Right hindlimb (tissue), 1 donor: ENCODE results near the gene ALG6.
"Not testable (repeated sequence)": the region's sequence is repeated elsewhere in the genome, so short reads cannot be mapped to it uniquely, and the experiment has no call there.

Source experiments
- DNase-seq: peaks from one replicate; pipeline ENCODE4 v3.0.0-alpha.2; 2018

ALG6 gene

DNA sequence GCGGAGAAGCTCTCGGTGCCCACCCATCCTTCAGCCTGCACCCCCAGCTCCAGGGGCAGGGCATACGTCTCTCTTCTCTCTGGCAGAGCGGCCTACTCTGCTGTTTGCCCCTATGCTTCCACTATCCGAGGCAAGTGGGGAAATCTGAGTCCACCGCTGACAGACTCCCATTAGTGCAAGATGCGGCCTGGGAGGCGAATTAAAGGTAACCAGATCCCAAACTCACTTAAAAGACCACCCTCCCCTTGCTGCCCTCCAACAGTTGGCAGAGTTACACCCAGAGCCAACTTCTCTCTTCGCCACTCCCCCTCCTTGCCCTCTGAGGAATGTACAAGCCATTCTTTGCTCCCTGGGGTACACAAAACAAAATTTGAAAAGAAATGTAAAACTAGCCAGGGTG, 38.6 kb upstream of the ALG6 start:
- no peak for DNase-seq

- DNase-seq = no peak
These were observed 37.7 kb upstream of the ALG6 start for GRCh38 chr1:63329621-63330330.

GRCh38 chr1:63330331-63330916, 37.0 kb upstream of the ALG6 start:
- DNase-seq = peak; percentile 22

DNA sequence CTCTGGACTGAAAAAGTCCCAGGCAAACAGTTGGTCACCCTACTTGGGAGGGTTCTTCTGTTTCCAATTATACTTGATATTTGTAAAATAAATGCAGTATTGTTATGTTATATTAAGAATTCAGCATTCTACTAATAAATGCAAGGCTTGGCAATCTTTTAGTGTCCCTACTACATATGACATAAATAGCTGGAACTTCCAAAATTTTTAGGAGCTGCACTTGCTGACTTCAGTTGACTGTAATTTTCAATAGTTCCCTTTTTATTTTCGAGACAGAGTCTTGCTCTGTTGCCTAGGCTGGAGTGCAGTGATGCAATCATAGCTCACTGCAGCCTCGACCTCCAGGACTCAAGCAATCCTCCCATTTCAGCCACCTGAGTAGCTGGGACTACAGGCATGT, 25.0 kb upstream of the ALG6 start:
- no peak for DNase-seq

- no peak for DNase-seq
These were observed 23.5 kb upstream of the ALG6 start for GRCh38 chr1:63343922-63344321.

DNA sequence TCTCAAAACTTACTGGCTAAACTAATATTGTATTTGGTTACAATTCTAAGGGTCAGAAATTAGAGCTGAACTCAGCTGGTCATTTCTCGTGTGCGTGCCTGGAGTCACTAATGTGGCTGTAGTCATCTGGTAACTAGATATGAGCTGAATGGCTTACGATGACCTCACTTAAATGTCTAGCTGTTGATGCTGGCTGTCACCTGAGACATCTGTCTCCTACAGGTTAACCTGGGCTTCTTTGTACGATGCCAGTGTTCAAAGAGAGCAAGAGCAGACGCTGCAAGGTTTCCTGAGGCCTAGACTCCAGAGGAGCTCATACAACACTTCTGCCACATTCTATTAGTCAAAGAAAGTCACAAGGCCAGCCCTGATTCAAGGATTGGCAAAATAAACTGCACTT, 17.1 kb upstream of the ALG6 start:
- no peak for DNase-seq

- DNase-seq = no peak
These were observed 14.7 kb upstream of the ALG6 start for GRCh38 chr1:63352736-63353135.

- not testable (repeated sequence) for DNase-seq
These were observed 11.2 kb upstream of the ALG6 start for GRCh38 chr1:63356234-63356633.

GRCh38 chr1:63359561-63359960, 7.9 kb upstream of the ALG6 start:
- no peak for DNase-seq

- no peak for DNase-seq
These were observed 5.4 kb upstream of the ALG6 start for GRCh38 chr1:63362073-63362472.

GRCh38 chr1:63362578-63362977, 4.8 kb upstream of the ALG6 start:
- no peak for DNase-seq

- DNase-seq = no peak
These were observed 4.4 kb upstream of the ALG6 start for GRCh38 chr1:63363014-63363413.

GRCh38 chr1:63366908-63367214, 566 bp upstream of the ALG6 start:
- DNase-seq = no peak

DNA sequence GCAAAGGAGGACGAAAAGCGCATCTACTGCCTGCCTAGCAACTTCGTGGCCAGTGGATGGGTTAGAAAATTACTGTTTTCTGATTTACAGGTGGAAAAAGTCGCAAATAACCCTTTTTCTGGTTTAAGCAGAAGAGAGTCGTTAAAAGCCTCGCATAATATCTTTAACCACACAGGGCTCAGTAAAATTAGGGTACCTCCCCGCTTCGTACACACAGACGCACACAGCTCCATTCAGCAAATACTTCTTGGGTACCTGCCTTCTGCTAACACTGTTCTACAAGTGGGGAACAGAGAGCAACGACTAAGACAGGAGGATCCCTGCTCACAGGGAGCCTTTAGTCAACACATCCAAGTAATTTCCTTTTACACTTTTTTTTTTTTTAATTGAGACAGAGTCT, 704 bp downstream of the ALG6 start:
- no peak for DNase-seq

GRCh38 chr1:63379583-63379982, 12.2 kb downstream of the ALG6 start:
- no peak for DNase-seq

DNA sequence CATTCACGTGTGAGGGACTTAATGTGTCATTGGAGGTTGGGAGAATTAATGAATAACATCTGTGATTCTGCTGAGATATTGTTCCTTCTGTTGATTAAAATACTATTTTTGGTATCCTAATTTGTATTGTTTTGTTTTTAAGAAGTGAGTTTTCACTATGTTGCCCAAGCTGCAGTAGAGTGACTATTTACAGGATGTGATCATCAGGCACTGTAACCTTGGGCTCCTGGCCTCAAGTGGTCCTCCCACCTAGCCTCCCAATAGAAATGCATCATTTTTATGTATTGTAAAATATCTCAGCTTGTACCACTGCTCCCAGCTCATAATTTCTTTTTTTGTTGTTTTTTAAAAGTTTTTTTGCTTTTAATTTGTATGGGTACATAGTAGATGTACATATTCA, 14.3 kb downstream of the ALG6 start:
- no peak for DNase-seq

DNA sequence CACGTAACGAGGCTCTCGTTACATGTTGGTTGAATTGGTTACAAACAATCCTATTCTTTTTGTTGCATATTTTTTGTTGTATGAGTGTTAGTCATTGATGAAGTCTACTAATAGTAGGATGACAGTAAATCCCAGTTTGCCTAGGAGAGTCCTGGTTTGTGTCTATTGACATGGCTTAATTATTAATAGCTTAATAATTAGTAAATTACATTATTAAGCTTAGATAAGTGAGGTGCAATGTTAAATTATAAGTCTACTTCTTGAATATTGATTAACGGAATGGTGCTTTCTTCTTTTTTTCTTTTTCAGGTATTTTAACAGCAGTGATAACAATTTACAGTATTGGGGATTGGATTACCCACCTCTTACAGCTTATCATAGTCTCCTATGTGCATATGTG, 34.5 kb downstream of the ALG6 start:
- DNase-seq = no peak

DNA sequence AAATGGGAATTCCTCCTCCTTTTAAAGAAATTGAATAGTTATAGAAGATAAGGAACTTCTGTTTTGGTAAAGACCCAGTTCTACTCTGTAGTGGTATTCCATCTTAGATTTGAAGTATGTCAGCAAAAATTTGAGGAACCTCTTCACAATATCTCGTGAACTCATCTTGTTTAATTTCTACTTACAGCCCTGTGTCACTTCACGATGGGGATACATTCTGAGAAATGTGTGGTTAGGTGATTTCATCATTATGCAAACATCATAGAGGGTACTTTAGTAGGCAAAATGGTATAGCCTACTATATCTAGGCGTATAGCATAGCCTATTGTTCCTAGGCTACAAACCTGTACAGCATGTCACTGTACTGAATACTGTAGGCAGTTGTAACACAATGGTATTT, 36.0 kb downstream of the ALG6 start:
- no peak for DNase-seq

DNA sequence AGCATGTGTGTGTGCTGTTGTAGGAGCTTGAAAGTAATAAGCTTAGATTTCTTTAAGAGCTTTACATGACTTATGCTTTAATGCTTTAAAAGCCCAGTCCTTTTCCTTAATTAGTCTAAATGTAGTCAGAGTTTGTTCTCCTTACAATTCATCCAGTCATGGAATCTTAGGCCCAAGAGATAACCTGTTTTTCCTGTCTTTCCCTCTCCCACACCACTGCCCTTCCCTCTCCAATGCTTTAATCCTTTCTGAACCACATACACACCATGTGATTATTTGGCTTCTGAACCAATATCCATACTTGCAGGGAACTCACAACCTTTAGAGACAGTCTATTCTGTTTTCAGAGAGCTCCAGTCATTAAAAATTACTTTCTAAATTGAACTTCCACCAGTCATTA, 37.6 kb downstream of the ALG6 start:
- no peak for DNase-seq

DNA sequence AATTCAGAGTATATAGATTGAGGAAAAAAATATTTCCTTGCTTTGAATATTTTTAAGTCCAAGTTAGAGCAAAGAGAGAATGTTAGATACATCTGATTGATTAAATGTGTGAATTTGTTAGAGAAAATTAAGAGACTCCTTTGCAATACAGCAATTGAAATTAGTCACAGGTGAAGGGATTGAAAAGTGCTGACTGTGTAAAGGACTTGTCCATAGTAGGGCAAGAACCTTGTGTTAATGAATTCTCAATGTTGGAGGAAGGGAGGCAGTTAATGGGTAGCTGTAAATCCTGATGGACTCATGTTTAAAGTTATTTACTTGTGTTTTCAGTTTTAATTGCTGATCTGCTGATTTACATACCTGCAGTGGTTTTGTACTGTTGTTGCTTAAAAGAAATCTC, 38.6 kb downstream of the ALG6 start:
- no peak for DNase-seq

- DNase-seq = no peak
These were observed 39.6 kb downstream of the ALG6 start for GRCh38 chr1:63407002-63407401.

DNA sequence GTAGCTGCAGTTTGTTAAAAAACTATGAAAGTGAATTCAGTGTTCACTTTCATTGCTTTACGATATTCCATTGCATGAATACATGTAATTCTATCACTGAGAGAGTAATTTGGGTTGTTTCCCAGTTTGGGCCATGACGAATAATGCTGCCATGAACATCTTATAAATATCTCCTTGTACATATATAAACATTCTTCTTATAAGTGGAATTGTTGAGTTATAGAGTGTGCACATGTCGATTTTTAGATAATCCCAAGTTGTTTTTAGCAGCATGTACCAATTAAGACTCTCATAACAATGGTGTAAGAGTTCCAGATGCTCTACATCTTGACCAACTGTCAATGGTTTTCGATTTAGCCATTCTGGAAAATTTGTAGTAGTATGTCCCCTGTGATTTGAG, 40.9 kb downstream of the ALG6 start:
- no peak for DNase-seq

GRCh38 chr1:63411066-63411465, 43.6 kb downstream of the ALG6 start:
- DNase-seq = no peak

- no peak for DNase-seq
These were observed 46.0 kb downstream of the ALG6 start for GRCh38 chr1:63413394-63413793.

- no peak for DNase-seq
These were observed 47.4 kb downstream of the ALG6 start for GRCh38 chr1:63414691-63415365.
